ENCODE measurements around the gene EBF4.
A peak's percentile ranks its signal among the peaks of the same experiment; 100 is the strongest.

Gene EBF4, protein sequence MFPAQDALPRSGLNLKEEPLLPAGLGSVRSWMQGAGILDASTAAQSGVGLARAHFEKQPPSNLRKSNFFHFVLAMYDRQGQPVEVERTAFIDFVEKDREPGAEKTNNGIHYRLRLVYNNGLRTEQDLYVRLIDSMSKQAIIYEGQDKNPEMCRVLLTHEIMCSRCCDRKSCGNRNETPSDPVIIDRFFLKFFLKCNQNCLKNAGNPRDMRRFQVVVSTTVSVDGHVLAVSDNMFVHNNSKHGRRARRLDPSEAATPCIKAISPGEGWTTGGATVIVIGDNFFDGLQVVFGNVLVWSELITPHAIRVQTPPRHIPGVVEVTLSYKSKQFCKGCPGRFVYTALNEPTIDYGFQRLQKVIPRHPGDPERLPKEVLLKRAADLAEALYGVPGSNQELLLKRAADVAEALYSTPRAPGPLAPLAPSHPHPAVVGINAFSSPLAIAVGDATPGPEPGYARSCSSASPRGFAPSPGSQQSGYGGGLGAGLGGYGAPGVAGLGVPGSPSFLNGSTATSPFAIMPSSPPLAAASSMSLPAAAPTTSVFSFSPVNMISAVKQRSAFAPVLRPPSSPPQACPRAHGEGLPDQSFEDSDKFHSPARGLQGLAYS

DNA sequence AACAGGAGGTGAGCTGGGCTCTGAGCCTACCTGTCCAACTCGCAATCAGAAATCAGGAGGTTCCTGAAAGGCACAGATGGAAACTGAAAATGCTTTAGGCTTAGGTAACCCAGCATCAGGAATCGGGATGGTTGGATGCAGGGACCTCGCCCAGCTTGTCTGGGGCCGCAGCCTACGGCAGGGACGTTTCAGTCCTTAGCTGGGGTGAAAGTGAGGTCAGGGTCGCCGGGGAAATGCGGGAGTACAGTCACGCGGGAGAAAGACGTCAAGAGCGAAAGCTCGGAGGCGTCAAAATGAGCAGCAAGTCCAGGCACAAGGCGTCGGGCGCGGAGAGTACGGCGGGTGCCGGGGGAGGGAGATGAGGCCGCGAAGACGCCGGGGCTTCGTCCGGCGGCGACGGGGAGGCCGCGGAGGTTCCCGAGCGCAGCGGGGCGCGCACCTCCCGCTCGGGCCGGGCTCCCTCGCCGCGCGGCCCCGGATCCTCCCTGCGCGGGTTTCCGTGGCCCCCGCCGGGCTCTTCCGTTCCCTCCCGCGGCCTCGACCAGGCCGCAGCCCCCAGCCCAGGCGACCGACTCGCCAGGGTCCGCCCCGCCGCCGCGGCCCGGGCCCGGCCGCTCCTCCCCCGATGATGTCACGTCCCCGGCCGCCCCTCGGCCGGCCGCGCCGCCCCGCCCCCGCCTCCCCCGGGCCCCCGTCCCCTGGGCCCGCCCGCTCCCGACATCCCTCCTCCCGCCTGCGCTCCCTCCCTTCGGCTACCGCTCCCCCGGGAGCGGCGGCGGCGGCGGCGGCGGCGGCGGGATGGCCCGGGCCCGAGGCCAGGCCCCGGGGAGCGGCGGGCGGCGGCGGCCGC is at the start of gene EBF4:
TSS of gene EBF4 (plus strand) at position 745 of the 850 bp plus-strand sequence. CDS start 866 bp downstream, outside the sequence.
- DNase-seq: peak; percentile 21

DNA sequence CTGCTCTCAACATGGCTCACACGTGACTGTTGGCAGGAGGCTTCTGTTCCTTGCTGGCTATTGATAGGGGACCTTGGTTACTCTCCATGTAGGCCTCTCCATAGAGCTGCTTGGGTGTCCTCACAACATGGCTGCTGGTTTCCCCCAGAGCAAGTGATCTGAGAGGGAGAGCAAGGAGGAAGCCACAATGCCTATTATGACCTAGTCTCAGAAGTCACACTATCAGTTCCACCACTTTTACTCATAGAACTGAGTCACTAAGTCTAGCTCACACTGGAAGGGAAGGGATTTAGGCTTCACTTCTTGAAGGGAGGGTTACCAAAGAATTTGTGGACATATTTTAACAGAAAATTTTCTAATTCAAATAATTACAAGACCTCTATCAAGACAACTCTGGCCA is 48.9 kb upstream of the EBF4 start:
- DNase-seq: no peak

DNA sequence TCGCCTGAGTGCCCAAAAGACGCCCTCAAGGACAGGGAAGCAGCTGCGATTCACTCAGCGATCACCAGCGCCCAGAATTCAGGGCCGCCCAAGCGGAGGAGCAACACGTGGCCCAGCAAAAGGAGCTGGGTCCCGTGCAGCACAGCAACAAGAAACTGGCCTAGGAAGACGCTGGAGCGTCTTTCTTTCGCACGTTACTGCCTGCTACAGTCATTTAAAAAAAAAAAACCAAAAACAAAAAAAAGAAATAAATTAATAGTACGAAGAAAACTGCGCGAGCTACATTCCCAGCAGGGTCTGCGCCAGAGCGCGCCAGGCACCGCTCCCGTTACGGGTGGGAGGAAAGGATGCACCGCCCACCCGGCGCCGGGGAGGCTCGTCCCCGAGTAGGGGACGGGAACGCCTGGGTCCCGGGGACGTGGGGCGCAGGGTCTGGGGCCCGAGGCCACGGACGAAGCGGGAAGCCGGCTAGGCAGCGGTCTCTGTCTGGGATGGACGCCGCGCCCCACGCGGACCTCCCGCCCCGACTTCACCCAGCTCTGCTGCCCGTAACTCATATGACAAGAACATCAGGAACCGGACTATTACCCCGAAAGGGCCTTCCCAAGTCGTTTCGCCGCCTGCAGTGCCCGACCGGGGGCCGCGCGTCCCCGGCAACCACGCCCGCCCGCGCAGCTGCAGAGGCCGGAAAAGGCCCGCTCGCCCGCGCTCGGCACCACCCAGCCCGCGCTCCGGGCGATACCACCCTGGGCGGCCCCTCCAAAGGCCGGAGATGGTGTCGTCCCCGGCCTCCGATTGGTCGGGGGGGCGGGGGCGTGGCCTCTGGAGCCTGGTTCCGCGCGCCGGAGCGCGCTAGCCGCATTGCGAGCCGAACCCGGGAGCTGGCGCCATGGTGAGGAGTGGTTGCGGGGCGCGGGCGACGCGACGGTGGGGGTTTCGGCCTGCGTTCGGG is 40.5 kb upstream of the EBF4 start, which contains the start of gene NOP56:
TSS of gene NOP56 (plus strand) at position 861 of the 952 bp plus-strand sequence. CDS start at position 890, 29 bp downstream.
- peak; percentile 96 for DNase-seq

DNA sequence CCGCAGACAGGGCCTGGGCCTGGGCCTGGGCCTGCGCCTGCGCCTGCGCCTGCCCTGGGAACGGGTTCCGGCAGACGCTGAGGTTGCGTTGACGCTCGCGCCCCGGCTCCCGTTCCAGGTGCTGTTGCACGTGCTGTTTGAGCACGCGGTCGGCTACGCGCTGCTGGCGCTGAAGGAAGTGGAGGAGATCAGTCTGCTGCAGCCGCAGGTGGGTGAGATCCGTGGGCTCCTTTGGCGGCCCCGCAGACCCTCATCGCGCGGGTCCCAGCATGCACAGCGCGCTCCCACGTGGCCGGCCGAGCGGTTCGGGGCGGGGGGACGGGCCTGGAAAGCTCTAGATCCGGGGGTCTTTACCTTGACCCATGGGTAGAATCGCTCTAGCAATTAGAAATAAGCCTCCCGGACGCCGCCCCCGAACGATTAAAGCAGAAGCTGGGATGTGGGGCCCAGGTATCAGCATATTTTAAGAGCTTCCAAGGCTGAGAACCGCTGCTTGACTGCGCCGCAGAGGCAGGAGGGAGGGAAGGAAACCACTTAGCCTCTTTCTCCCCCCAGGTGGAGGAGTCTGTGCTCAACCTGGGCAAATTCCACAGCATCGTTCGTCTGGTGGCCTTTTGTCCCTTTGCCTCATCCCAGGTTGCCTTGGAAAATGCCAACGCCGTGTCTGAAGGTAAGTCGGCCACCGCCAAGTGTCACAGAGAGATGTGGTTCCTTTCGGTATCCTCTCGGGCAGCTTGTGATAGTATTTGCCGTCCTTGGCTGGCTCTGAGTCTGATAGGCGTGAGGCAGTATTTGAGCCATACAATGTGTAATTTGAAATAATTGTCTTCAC is 39.6 kb upstream of the EBF4 start:
- DNase-seq: peak; percentile 28

DNA sequence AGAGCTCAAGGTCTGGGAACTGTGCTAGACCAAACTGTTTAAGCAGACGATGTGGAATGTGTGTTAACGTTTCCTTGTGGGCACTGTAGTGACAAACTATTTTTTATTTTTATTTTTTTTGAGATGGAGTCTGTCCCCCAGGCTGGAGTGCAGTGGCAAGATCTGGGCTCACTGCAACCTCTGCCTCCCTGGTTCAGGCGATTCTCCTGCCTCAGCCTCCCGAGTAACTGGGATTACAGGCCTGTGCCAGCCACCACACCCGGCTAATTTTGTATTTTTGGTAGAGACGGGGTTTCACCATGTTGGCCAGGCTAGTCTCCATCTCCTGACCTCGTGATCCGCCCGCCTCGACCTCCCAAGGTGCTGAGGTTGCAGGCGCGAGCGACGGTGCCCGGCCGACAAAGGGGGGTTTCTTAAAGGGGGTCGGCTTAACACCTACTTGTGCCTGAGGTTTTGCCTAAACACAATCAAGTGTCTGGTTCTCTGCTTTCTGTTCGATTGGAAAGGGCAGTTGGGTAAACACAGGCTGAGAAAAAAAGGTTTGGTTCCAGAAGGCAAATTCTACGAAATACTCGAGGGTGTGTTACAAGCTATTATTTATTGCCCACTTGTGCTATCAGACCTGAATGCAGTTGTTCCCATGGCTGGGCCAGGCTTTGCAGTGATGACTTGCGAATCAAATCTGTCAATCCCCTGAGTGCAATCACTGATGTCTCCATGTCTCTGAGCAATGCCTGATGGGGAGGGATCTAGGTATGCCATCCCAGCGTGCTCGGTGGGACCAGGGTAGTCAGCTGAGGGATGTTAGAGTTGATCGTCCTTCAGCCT is 38.8 kb upstream of the EBF4 start:
- DNase-seq: no peak

DNA sequence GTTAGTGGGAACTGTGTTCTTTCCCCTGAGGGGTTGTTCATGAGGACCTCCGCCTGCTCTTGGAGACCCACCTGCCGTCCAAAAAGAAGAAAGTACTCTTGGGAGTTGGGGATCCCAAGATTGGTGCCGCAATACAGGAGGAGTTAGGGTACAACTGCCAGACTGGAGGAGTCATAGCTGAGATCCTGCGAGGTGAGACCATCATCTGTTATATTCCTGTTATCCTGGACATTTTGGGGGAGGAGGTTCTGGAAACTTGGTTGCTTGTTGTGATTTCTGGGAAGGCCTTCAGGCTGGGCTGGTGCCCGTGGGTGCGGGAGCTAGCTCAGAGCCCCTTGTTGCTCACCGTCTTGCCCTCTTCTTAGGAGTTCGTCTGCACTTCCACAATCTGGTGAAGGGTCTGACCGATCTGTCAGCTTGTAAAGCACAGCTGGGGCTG is 38.2 kb upstream of the EBF4 start:
- DNase-seq: no peak

DNA sequence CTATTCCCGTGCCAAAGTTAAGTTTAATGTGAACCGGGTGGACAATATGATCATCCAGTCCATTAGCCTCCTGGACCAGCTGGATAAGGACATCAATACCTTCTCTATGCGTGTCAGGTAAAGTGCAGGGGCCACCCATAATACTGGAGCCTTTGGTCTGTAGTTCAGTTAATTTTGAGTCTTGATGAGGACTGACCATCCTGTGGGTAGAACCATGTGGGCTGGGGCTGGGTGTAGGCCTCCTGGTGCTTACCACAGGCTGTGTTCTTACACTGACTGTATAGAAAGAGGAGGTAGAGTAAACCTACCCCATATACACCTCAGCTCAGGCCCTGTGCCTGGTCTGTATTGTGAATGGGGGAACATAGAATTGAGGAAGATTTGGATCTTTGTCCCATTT is 37.7 kb upstream of the EBF4 start:
- no peak for DNase-seq

DNA sequence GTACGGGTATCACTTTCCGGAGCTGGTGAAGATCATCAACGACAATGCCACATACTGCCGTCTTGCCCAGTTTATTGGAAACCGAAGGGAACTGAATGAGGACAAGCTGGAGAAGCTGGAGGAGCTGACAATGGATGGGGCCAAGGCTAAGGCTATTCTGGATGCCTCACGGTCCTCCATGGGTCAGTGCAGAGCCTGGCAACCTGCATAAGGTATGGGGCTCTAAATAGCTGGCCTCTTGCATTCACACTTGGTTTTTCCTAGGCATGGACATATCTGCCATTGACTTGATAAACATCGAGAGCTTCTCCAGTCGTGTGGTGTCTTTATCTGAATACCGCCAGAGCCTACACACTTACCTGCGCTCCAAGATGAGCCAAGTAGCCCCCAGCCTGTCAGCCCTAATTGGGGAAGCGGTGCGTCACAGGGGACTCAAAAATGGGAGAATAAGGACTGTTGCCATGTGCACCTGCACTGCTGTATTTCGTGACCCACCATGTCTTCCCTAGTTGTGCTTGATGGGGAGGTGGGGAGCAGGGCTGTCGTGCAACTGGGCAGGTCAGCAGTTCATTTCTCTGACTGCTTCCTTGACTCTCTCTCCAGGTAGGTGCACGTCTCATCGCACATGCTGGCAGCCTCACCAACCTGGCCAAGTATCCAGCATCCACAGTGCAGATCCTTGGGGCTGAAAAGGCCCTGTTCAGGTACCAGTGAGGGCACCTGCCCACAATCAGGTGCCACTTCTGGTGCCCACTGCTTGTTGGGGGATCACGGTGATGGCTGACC is 37.1 kb upstream of the EBF4 start:
- DNase-seq: no peak

DNA sequence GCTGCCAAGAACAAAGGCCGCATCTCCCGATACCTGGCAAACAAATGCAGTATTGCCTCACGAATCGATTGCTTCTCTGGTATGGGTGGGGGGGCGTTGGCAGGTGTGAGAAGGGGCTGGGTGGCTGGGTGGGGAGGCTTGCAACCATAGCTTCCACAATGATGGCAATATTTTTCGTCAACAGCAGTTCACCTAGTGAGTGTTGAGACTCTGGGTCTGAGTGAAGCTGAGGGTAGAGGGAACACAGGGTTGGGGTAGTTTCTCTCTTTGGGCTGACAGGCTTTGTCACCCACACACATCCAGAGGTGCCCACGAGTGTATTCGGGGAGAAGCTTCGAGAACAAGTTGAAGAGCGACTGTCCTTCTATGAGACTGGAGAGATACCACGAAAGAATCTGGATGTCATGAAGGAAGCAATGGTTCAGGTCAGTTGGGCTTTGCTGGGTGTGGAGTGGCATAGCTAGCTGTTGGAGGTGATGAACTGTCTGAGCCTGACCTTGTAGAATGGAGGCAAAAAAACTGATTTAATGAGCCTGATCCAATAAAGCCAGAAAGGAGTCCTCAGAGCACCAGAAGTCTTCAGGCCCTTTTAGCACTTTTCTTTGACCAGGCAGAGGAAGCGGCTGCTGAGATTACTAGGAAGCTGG is 36.0 kb upstream of the EBF4 start:
- no peak for DNase-seq

DNA sequence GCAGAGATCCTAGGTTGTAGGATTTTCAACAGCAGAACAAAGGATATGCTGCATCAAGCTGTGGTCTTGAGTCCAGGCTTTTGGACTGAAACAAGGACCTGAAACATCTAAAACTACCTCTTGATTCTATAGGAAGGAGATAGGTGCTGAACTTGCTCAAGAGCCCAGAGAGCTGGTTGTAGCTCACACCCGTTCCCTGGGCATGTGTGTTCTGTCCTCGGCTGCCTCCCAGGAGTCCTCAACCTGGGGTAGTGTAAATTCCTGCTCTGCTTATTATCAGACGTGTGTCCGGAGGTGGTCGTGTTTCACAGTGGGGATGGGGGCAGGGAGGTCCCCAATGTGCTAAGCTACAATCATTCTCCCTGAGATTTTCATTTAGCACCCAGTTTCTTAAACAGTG is 35.3 kb upstream of the EBF4 start:
- no peak for DNase-seq

DNA sequence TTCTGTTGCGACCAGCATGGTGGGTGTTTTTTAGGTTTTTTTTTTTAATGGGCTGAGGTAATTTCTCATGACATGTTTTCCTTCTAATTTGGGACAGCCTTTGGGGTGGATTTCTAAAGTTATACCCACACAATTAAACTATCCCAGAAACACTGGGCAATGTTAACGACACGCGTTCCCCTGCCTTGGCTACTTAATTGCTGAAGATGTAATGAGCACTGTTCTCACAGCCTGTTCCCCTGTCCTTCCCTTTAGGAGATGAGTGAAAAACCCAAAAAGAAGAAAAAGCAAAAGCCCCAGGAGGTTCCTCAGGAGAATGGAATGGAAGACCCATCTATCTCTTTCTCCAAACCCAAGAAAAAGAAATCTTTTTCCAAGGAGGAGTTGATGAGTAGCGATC is 34.9 kb upstream of the EBF4 start:
- no peak for DNase-seq

DNA sequence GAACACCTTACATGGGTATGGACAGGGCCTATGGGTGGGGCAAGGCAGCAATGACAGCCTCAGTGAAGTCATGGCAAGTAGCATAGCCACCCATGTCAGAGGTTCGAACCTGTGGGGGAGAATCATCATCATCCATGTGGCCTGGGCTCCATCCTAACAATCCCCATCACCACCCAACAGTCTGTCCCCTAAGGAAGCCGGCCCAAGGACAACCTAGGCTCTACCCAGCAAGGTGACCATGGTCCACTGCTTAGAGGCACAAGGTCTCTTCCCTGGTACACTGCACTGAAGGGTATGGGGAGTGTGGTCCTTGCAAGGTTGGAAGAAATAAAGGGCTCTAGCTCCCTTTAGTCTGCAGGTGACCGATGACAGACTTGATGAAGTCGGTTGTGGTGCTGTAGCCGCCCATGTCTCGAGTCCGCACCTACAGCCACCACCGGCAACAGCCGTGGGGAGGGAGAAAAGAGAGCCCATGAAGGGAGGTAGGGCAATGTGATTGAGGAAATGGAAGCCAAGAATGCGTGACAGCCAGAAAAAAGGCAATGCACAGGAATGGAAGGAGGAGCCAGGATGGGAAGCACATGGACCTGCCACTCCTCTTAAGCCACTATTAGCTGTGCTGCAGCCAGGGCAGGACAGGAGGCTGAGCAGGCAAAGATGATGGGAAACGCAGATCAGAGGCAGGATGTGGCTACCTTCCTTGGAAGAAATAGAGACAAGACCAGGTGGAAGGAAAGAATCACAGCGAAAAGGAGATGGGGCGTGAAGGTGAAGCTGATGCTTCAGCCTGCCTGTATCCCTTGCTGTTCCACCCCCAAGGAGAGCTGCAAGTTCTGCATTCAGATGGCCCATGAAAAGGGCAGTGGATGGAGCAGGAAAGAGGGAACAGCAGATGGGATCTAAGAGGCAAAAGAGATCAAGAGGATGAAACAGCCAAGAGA is 33.9 kb upstream of the EBF4 start:
- peak; percentile 39 for DNase-seq

DNA sequence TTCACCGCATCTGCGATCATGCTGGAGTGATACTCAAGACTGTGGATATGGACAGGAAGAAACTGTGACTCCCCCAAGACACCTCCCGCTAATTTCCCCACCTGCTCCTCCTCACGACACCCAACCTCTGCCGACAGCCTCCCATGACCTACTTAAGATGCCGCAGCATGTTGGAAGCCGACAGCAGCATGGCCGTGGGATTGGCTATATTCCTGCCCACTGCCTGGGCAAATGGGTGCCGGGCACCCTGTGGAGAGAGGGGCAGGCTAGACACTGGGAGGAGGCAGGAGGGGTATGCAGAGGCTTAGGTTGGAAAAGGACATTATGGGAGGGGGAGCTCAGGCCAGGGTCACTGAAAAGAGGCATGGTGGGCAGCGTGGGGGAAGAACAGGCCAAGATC is 33.0 kb upstream of the EBF4 start:
- no peak for DNase-seq

DNA sequence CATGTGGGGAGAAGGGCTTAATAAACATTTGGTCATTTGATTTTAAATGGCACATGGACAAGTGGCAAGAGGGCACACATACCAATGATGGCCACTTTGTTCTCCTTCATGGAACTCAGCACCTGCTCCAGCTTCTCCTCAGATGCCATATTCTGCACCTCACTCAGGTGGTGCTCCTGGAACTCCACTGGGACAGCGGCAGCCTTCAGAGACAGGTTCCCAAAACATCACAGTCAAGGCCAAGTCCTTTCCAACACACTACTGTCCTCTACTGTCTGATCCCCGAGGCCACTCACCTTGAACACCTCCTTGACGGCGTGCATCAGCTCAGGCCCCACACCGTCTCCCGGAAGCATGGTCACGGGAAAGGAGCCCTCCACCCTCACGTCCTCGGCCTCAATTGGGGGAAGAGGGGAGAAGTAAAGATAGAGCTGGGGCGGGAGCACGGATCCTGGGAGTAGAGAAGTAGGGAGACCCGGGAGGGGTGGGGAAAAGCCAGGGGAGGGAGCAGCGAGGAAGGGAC is 29.2 kb upstream of the EBF4 start:
- no peak for DNase-seq

DNA sequence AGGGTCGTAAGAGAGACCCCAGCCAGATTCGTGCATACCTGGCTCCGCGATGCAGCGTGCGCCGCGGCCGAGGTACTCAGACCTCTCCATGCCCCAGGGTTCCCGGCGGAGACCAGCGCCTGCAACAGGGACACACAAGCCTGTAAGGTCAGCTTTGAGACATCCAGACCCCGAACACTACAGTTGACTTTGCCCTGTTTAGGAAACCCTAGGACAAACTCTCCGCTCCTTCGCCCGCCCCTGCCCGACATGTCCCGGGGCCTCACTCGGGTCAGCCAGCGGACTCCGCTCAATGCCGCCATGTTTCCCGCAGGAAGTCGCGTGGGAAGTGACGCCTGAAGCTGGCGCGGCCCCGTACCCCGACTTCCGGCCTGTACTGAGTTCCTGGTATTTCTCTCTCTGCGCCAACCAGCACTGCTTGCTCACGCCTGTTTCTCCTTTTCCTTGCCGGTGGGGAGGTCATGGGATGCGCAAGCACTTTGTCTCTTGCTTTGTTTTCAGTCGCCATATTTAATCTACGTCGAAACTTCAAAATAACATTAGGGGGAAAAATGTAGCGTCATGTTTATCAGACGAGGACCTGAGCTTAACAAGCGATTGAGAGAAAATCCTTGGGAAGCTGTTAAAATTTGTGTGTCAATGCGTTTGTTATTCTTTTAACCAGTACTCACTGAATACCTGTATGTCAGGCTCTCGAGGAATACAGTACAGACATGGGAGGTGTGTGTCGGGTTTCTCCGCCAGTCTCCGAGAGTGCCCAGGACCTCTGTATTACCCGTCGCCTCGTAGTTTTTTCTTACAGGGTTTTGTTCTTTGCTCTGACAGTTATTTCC is 28.5 kb upstream of the EBF4 start, which contains the start of gene IDH3B:
TSS of gene IDH3B (minus strand) at position 330 of the 833 bp plus-strand sequence. CDS start at position 302, 28 bp downstream.
- peak; percentile 94 for DNase-seq

DNA sequence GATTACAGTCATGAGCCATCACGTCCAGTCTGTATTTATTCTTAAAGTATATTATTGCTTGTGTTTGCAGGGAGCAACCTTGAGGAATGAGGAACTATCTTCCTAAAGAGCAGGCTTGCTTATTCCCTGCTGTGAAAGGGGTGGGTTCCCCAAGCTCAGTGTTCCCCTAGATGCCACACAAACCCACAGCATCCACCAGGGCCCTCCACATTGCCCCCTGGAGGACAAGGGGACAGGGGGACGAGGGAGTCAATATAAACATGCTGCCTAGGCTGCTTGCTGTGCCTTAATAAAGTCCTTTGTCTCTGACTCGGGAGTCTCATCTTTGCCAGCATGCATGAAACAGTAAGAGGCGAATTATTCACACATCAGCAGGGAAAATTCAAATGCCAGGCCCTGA is 20.6 kb upstream of the EBF4 start:
- no peak for DNase-seq

All from activated CD4-positive, alpha-beta T cell treated with anti-CD3 and anti-CD28 coated beads, Interleukin-10, Interleukin-2, amounts not matched to agents 100 ng/mL and 50 ng/mL, durations not matched to agents 16 hours and 8 hours (primary cell).